Neural cell (in vitro differentiated cells): ENCODE data around the gene KIF20B.

Experiments used
- EP300 ChIP-seq: fragments of 450-650 bp; conservative IDR thresholded peaks from 2 replicates; pipeline ENCODE4 v1.6.1; 2014; ENCODE audit warnings: antibody characterized with exemption, mild to moderate bottlenecking, moderate library complexity; ENCODE audit not compliant: poor library complexity, severe bottlenecking
- EZH2 ChIP-seq: fragments of 200-600, 300-800 bp; shearing (Covaris generic), sonication (generic); IDR thresholded peaks from 2 replicates; pipeline ENCODE4 v1.6.1; 2014; ENCODE audit warnings: antibody characterized with exemption, low read length, borderline replicate concordance, mild to moderate bottlenecking; ENCODE audit not compliant: insufficient read depth, poor library complexity, severe bottlenecking
- POLR2AphosphoS5 ChIP-seq: IDR thresholded peaks from 2 replicates; pipeline ENCODE4 v1.6.1; 2012
- RAD21 ChIP-seq: fragments of 450-650 bp; conservative IDR thresholded peaks from 2 replicates; pipeline ENCODE4 v1.6.1; 2014; ENCODE audit warnings: antibody characterized with exemption, mild to moderate bottlenecking, moderate library complexity
- TAF1 ChIP-seq: IDR thresholded peaks from 2 replicates; pipeline ENCODE4 v1.6.1; 2012; ENCODE audit warnings: low read depth
- TF ChIP-seq, protein P1 (sequence below): fragments of 450-650 bp; IDR thresholded peaks from 2 replicates; pipeline ENCODE4 v1.5.1; 2014; ENCODE audit warnings: antibody characterized with exemption, mild to moderate bottlenecking, moderate library complexity; ENCODE audit not compliant: poor library complexity, severe bottlenecking
- TF ChIP-seq, protein P2 (sequence below): IDR thresholded peaks from 2 replicates; pipeline ENCODE4 v1.6.1; 2012; ENCODE audit warnings: borderline replicate concordance

DNA sequence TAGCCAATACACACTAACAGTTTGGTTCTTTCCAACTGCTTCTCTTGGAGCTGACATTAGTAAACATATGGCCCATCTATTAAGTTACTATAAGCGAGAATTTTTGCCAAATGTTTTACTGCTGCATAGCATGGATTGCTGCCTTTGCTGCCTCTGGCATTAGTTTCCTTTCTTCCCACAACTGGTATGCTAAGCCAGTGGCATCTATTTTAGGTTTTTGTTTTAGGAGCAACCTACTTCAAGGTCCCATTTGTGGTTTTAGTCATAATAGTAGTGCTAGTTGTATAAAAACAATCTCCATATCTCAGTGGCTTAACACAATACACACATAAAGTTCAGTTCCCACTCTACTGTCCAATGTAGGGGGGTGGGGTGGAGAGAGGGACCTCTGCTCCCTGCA is 30.5 kb upstream of the KIF20B start:
- TF ChIP-seq, protein P1, sequence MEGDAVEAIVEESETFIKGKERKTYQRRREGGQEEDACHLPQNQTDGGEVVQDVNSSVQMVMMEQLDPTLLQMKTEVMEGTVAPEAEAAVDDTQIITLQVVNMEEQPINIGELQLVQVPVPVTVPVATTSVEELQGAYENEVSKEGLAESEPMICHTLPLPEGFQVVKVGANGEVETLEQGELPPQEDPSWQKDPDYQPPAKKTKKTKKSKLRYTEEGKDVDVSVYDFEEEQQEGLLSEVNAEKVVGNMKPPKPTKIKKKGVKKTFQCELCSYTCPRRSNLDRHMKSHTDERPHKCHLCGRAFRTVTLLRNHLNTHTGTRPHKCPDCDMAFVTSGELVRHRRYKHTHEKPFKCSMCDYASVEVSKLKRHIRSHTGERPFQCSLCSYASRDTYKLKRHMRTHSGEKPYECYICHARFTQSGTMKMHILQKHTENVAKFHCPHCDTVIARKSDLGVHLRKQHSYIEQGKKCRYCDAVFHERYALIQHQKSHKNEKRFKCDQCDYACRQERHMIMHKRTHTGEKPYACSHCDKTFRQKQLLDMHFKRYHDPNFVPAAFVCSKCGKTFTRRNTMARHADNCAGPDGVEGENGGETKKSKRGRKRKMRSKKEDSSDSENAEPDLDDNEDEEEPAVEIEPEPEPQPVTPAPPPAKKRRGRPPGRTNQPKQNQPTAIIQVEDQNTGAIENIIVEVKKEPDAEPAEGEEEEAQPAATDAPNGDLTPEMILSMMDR = no peak
- no peak for TF ChIP-seq EP300
- no peak for TF ChIP-seq POLR2AphosphoS5
- no peak for TF ChIP-seq TAF1
- TF ChIP-seq, protein P2, sequence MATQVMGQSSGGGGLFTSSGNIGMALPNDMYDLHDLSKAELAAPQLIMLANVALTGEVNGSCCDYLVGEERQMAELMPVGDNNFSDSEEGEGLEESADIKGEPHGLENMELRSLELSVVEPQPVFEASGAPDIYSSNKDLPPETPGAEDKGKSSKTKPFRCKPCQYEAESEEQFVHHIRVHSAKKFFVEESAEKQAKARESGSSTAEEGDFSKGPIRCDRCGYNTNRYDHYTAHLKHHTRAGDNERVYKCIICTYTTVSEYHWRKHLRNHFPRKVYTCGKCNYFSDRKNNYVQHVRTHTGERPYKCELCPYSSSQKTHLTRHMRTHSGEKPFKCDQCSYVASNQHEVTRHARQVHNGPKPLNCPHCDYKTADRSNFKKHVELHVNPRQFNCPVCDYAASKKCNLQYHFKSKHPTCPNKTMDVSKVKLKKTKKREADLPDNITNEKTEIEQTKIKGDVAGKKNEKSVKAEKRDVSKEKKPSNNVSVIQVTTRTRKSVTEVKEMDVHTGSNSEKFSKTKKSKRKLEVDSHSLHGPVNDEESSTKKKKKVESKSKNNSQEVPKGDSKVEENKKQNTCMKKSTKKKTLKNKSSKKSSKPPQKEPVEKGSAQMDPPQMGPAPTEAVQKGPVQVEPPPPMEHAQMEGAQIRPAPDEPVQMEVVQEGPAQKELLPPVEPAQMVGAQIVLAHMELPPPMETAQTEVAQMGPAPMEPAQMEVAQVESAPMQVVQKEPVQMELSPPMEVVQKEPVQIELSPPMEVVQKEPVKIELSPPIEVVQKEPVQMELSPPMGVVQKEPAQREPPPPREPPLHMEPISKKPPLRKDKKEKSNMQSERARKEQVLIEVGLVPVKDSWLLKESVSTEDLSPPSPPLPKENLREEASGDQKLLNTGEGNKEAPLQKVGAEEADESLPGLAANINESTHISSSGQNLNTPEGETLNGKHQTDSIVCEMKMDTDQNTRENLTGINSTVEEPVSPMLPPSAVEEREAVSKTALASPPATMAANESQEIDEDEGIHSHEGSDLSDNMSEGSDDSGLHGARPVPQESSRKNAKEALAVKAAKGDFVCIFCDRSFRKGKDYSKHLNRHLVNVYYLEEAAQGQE = no peak
- no peak for TF ChIP-seq EZH2
- TF ChIP-seq RAD21 = no peak
